Esophagus mucosa (tissue), 1 donor: ENCODE data around the gene BBS2. TPM values are rescaled to one million over a fixed set of nuclear protein-coding genes. Genes with fewer than 3 reads are reported as not detected.

Experiments used
- ATAC-seq: fragments of 200-7000 bp; cut with Tn5 transposase; one replicate; pipeline ENCODE4 v1.9.1; 2020
- total RNA-seq: library from RNA; stranded (reverse); gene quantifications from one replicate; pipeline ENCODE4 v1.2.4, GENCODE V29; 2023
- donor health status: DM: yes; HTN: yes; CAD: no.

Gene BBS2
- total RNA-seq, 1 donor from 2014 or later, result 35.3 TPM

- ATAC-seq, result no peak
Observed at GRCh38 chr16:56475201-56475600, 44.6 kb downstream of the BBS2 start.

GRCh38 chr16:56470666-56471065, 49.2 kb downstream of the BBS2 start:
- no peak for ATAC-seq

GRCh38 chr16:56470232-56470631, 49.6 kb downstream of the BBS2 start:
- ATAC-seq, result peak; percentile 91

- peak; percentile 68 for ATAC-seq
Observed at GRCh38 chr16:56469748-56470147, 50.1 kb downstream of the BBS2 start.

GRCh38 chr16:56468800-56469199, 51.0 kb downstream of the BBS2 start:
- ATAC-seq, result no peak

GRCh38 chr16:56466344-56466743, 53.5 kb downstream of the BBS2 start:
- no peak for ATAC-seq

- no peak for ATAC-seq
Observed at GRCh38 chr16:56463153-56463552, 56.7 kb downstream of the BBS2 start.

GRCh38 chr16:56462064-56462796, 57.6 kb downstream of the BBS2 start:
- no peak for ATAC-seq

GRCh38 chr16:56460101-56460500, 59.7 kb downstream of the BBS2 start:
- no peak for ATAC-seq

- ATAC-seq, result peak; percentile 78
Observed at GRCh38 chr16:56457927-56458470, 61.8 kb downstream of the BBS2 start.

GRCh38 chr16:56451753-56452689, 67.8 kb downstream of the BBS2 start:
- peak; percentile 63 for ATAC-seq

- peak; percentile 99 for ATAC-seq
Observed at GRCh38 chr16:56450986-56451752, 68.7 kb downstream of the BBS2 start, which contains the start of the genes NUDT21 and OGFOD1. TSS of gene NUDT21 (minus strand) at chr16:56451332. CDS start at chr16:56451202, 130 bp downstream. TSS of gene OGFOD1 (plus strand) at chr16:56451554. CDS start at chr16:56451613, 59 bp downstream.

- no peak for ATAC-seq
Observed at GRCh38 chr16:56450275-56450985, 69.4 kb downstream of the BBS2 start.

GRCh38 chr16:56448005-56448404, 71.8 kb downstream of the BBS2 start:
- ATAC-seq, result no peak

GRCh38 chr16:56447286-56447685, 72.5 kb downstream of the BBS2 start:
- no peak for ATAC-seq

- ATAC-seq, result peak; percentile 20
Observed at GRCh38 chr16:56438038-56438437, 81.8 kb downstream of the BBS2 start.

- no peak for ATAC-seq
Observed at GRCh38 chr16:56436258-56436657, 83.6 kb downstream of the BBS2 start.
